Suprapubic skin (tissue), 3 donors: ENCODE data around the gene IL36RN.

Experiments used
- EP300 ChIP-seq: sonication (generic); formaldehyde crosslinking; IDR thresholded peaks from one replicate; pipeline ENCODE4 v1.6.1; 2017; ENCODE audit warnings: antibody characterized with exemption
- TF ChIP-seq, protein P1 (sequence below), 2 donors: fragments of 200-600 bp in 1 of 2; fragments of 450-650 bp in 1 of 2; sonication (generic) in 1 of 2; IDR thresholded peaks; one replicate each; pipeline ENCODE4 v1.5.1; 2016 to 2019; ENCODE audit warnings: antibody characterized with exemption in 2 of 2, mild to moderate bottlenecking in 1 of 2, moderate library complexity in 1 of 2

DNA sequence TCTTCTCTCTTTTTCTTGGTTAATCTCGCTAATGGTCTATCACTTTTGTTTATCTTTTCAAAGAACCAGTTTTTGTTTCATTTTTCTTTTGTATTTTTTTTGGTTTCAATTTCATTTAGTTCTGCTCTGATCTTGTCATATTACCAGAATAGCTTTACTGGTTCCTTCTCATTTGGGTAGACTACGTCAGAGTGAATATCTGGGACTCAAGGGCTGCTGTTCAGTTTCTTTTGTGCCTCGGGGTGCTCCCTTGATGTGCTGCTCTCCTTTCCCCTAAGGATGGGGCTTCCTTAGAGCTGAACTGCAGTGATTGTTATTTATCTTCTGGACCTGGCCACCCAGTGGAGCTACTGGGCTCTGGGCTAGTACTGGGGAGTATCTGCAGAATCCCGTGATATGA is 39.0 kb downstream of the IL36RN start:
- TF ChIP-seq, protein P1, sequence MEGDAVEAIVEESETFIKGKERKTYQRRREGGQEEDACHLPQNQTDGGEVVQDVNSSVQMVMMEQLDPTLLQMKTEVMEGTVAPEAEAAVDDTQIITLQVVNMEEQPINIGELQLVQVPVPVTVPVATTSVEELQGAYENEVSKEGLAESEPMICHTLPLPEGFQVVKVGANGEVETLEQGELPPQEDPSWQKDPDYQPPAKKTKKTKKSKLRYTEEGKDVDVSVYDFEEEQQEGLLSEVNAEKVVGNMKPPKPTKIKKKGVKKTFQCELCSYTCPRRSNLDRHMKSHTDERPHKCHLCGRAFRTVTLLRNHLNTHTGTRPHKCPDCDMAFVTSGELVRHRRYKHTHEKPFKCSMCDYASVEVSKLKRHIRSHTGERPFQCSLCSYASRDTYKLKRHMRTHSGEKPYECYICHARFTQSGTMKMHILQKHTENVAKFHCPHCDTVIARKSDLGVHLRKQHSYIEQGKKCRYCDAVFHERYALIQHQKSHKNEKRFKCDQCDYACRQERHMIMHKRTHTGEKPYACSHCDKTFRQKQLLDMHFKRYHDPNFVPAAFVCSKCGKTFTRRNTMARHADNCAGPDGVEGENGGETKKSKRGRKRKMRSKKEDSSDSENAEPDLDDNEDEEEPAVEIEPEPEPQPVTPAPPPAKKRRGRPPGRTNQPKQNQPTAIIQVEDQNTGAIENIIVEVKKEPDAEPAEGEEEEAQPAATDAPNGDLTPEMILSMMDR (IDR thresholded peaks at IDR 0.05) = no peak
- TF ChIP-seq EP300 = no peak
